ENCODE results near the gene MAML2. TPM values are rescaled to one million over a fixed set of nuclear protein-coding genes. Genes with fewer than 3 reads are reported as not detected.

Gene MAML2
- total and polyA plus RNA-seq, 2 experiments from 2014 or later = 4.7 to 15.3 TPM

- no peak overlapping the region for H2AFZ ChIP-seq
- H3K9me2 ChIP-seq (replicated peaks; ENCODE audit: insufficient read depth) = no peaks in the 10 kb centered on the region
- no peak for DNase-seq (ENCODE audit: low spot score)
- no peaks in the 10 kb centered on the region for H4K20me1 ChIP-seq (ENCODE audit: insufficient read depth, poor library complexity, severe bottlenecking)
- peaks cover 47% of the 10 kb centered on the region for H3K4me1 ChIP-seq (ENCODE audit: insufficient read depth)
- 88% methylated on average over 2 of the region's 2 CpGs for WGBS (ENCODE audit: low lambda C conversion rate, missing lambda C conversion rate)
- no peaks in the 10 kb centered on the region for H3K36me3 ChIP-seq (replicated peaks; ENCODE audit: insufficient read depth, low read depth)
- H3K4me3 ChIP-seq = no peak overlapping the region
- H3K27me3 ChIP-seq = no peaks in the 10 kb centered on the region
- no peaks in the 10 kb centered on the region for H3K9me3 ChIP-seq (ENCODE audit: low read depth)
- peak overlapping the region; percentile 42 for H3K27ac ChIP-seq
- peaks cover 24% of the 10 kb centered on the region for H3K79me2 ChIP-seq
- TF ChIP-seq CTCF (IDR thresholded peaks at IDR 0.05; ENCODE audit: poor library complexity) = no peak
- no peak for TF ChIP-seq EZH2 (IDR thresholded peaks at IDR 0.05; ENCODE audit: borderline replicate concordance)
- no peak for TF ChIP-seq EZH2phosphoT487 (IDR thresholded peaks at IDR 0.05; ENCODE audit: low read depth, severe bottlenecking, unreplicated experiment)
- peak overlapping the region; percentile 6 for H3K4me2 ChIP-seq
Observed at GRCh38 chr11:96063053-96063452, 279.9 kb downstream of the MAML2 start.

GRCh38 chr11:96062134-96062533 lies 280.9 kb downstream of the MAML2 start:
- DNase-seq (ENCODE audit: low spot score) = peak; percentile 51
- Histone ChIP-seq H3K27ac (peak overlapping the region; percentile 42), H3K4me1 (ENCODE audit: insufficient read depth) (peaks cover 40% of the 10 kb centered on the region), H3K79me2 (peaks cover 24% of the 10 kb centered on the region), H2AFZ (no peak overlapping the region), H4K20me1 (ENCODE audit: insufficient read depth, poor library complexity, severe bottlenecking) (no peaks in the 10 kb centered on the region), H3K36me3 (replicated peaks; ENCODE audit: insufficient read depth, low read depth) (no peaks in the 10 kb centered on the region), H3K4me3 (no peak overlapping the region), H3K27me3 (no peaks in the 10 kb centered on the region), H3K4me2 (peak overlapping the region; percentile 6), H3K9me2 (replicated peaks; ENCODE audit: insufficient read depth) (no peaks in the 10 kb centered on the region), H3K9me3 (ENCODE audit: low read depth) (no peaks in the 10 kb centered on the region)
- no peak for TF ChIP-seq CTCF (IDR thresholded peaks at IDR 0.05; ENCODE audit: poor library complexity)
- no peak for TF ChIP-seq EZH2phosphoT487 (IDR thresholded peaks at IDR 0.05; ENCODE audit: low read depth, severe bottlenecking, unreplicated experiment)
- no peak for TF ChIP-seq EZH2 (IDR thresholded peaks at IDR 0.05; ENCODE audit: borderline replicate concordance)

- Histone ChIP-seq H4K20me1 (ENCODE audit: insufficient read depth, poor library complexity, severe bottlenecking) (no peaks in the 10 kb centered on the region), H3K4me3 (no peak overlapping the region), H3K9me2 (replicated peaks; ENCODE audit: insufficient read depth) (no peaks in the 10 kb centered on the region), H3K4me2 (no peak overlapping the region), H3K27ac (peak overlapping the region; percentile 42), H3K27me3 (no peaks in the 10 kb centered on the region), H3K4me1 (ENCODE audit: insufficient read depth) (peaks cover 36% of the 10 kb centered on the region), H2AFZ (no peak overlapping the region), H3K9me3 (ENCODE audit: low read depth) (no peaks in the 10 kb centered on the region), H3K79me2 (peaks cover 22% of the 10 kb centered on the region), H3K36me3 (replicated peaks; ENCODE audit: insufficient read depth, low read depth) (no peaks in the 10 kb centered on the region)
- DNase-seq (ENCODE audit: low spot score) = no peak
- 79% methylated on average over 3 of the region's 3 CpGs for WGBS (ENCODE audit: low lambda C conversion rate, missing lambda C conversion rate)
- TF ChIP-seq CTCF (IDR thresholded peaks at IDR 0.05; ENCODE audit: poor library complexity) = no peak
Observed at GRCh38 chr11:96061730-96062129, 281.3 kb downstream of the MAML2 start.

GRCh38 chr11:96061069-96061468 lies 281.9 kb downstream of the MAML2 start:
- Histone ChIP-seq H3K27me3 (no peaks in the 10 kb centered on the region), H3K36me3 (replicated peaks; ENCODE audit: insufficient read depth, low read depth) (no peaks in the 10 kb centered on the region), H3K4me3 (no peak overlapping the region), H3K27ac (peak overlapping the region; percentile 42), H3K4me1 (ENCODE audit: insufficient read depth) (peaks cover 37% of the 10 kb centered on the region), H4K20me1 (ENCODE audit: insufficient read depth, poor library complexity, severe bottlenecking) (no peaks in the 10 kb centered on the region), H3K9me2 (replicated peaks; ENCODE audit: insufficient read depth) (no peaks in the 10 kb centered on the region), H3K4me2 (no peak overlapping the region), H3K79me2 (peaks cover 19% of the 10 kb centered on the region), H2AFZ (no peak overlapping the region), H3K9me3 (ENCODE audit: low read depth) (no peaks in the 10 kb centered on the region)
- WGBS (ENCODE audit: low lambda C conversion rate, missing lambda C conversion rate) = 72% methylated on average over 2 of the region's 2 CpGs
- no peak for DNase-seq (ENCODE audit: low spot score)
- TF ChIP-seq EZH2phosphoT487 (IDR thresholded peaks at IDR 0.05; ENCODE audit: low read depth, severe bottlenecking, unreplicated experiment) (no peak), CTCF (IDR thresholded peaks at IDR 0.05; ENCODE audit: poor library complexity) (no peak), EZH2 (IDR thresholded peaks at IDR 0.05; ENCODE audit: borderline replicate concordance) (no peak)

Data from hepatocyte (in vitro differentiated cells).